Sigmoid colon (tissue), 7 donors: ENCODE data around the gene PDCD2L. TPM values are rescaled to one million over a fixed set of nuclear protein-coding genes. Genes with fewer than 3 reads are reported as not detected.
A peak's percentile ranks its signal among the peaks of the same experiment; 100 is the strongest.

ENCODE experiments used
- DNase-seq: peaks from one replicate; pipeline ENCODE4 v3.0.0-alpha.2; 2019
- H3K27ac ChIP-seq, 4 donors: fragments of 200-600 bp; sonication (generic); one replicate each; pipeline ENCODE4 v1.5.1; 2016 to 2019; ENCODE audit warnings: mild to moderate bottlenecking in 1 of 4
- H3K27me3 ChIP-seq, 3 donors: fragments of 200-600 bp; sonication (generic); one replicate each; pipeline ENCODE4 v1.5.1; 2019; ENCODE audit warnings: mild to moderate bottlenecking in 1 of 3
- H3K36me3 ChIP-seq, 4 donors: fragments of 200-600 bp; sonication (generic); one replicate each; pipeline ENCODE4 v1.5.1; 2016 to 2019
- H3K4me1 ChIP-seq, 4 donors: fragments of 200-600 bp; sonication (generic); one replicate each; pipeline ENCODE4 v1.5.1; 2017 to 2019
- H3K4me3 ChIP-seq, 4 donors: fragments of 200-600 bp; sonication (generic); one replicate each; pipeline ENCODE4 v1.5.1; 2017 to 2019; ENCODE audit warnings: mild to moderate bottlenecking in 2 of 4, moderate library complexity in 1 of 4
- H3K9me3 ChIP-seq, 4 donors: fragments of 200-600 bp in 3 of 4; sonication (generic) in 3 of 4; one replicate each; pipeline versions ENCODE4 v1.5.1 to v1.6.1; 2013 to 2019
- EP300 ChIP-seq, 4 donors: sonication (generic); formaldehyde crosslinking; IDR thresholded peaks; one replicate each; pipeline ENCODE4 v1.6.1; 2017; ENCODE audit warnings: antibody characterized with exemption in 4 of 4
- POLR2A ChIP-seq, 2 donors: fragments of 450-650 bp; IDR thresholded peaks; one replicate each; pipeline ENCODE4 v1.6.1; 2016; ENCODE audit warnings: antibody characterized with exemption in 2 of 2, mild to moderate bottlenecking in 2 of 2, moderate library complexity in 2 of 2
- POLR2AphosphoS5 ChIP-seq, 4 donors: sonication (generic); formaldehyde crosslinking; IDR thresholded peaks; one replicate each; pipeline ENCODE4 v1.6.1; 2017; ENCODE audit warnings: antibody characterized with exemption in 4 of 4
- WGBS, 2 donors: extraction: QIAGEN DNeasy Blood & Tissue Kit; methylation state at CpG; one replicate each; pipeline ENCODE4 v1.1.7; 2013; 5-methylcytosine and 5-hydroxymethylcytosine counted together
- intact Hi-C: fragments of 100-400 bp; cut with DNase I; formaldehyde crosslinking; loops from one replicate; pipeline ENCODE4 v1.15.1; 2023
- polyA plus RNA-seq, 3 donors: library from polyadenylated mRNA; stranded (reverse); fragments of 200-250 nt; gene quantifications; one replicate each; pipeline ENCODE4 v1.2.3, GENCODE V29; 2013
- total RNA-seq, 4 donors: library from RNA; depleted of rRNA; stranded (reverse); fragments of >200 nt; gene quantifications; one replicate each; pipeline ENCODE4 v1.1.0, GENCODE V29; 2016
- TF ChIP-seq, protein P1 (sequence below), 4 experiments: fragments of 450-650 bp in 3 of 4; fragments of 200-600 bp in 1 of 4; IDR thresholded peaks; one replicate each; pipeline ENCODE4 v1.5.1; 2016 to 2019; ENCODE audit warnings: antibody characterized with exemption in 4 of 4, mild to moderate bottlenecking in 3 of 4, moderate library complexity in 2 of 4
- donor health status: healthy with polysubstance abuse.
- donor health status: Bipolar disorder and iron deficiency.
- donor health status: healthy.

PDCD2L gene
- total and polyA plus RNA-seq, 7 donors, result 6.0 to 14.8 (median 12.1) TPM

DNA sequence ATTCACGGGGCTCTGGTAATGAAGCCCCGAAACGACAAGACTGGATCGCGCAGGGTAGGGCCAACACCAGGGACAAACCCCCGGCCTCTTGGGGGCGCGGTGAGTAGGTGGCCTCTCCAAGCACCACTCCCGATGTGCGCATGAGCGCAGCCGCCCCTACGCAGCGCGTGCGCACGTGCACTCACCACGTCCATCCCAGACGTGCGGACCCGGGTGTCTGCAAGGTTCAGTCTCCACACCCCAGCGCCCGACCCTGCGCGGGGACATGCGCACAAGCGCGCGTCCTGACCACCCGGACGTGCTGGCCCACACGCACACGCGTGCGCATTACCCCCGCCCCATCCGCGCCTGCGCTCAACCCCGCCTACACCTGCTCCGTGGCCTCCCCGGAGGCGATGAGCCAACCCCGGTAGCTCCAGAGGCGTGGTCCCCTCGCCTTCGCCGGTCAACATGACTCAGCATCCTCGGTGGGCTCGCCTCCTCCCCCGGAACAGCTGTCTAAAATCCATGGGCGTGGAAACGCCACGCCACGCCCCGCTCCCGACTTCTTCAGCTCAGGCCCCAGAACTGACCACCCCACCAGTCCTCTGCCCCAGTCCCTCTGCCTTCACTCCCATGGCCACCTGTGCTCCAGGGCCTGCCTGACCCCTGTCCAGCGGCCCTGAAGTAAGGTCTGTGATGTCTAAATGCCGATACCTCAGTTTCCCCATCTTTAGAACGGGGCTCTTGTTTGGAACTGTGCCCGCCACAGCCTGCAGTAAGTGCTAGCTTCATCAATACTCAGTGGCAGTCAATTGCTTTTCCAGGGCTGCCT is 44.9 kb upstream of the PDCD2L start:
- DNase-seq, result peak; percentile 98
- Histone ChIP-seq H3K4me3 (peak overlapping the region; percentile 27 to 50 (median 47)), H3K9me3 (no peaks in the 10 kb centered on the region), H3K27ac (peak overlapping the region; percentile 81 to 85 (median 82)), H3K36me3 (peaks cover 0 to 12% (median 0%) of the 10 kb centered on the region in 4 donors), H3K27me3 (no peaks in the 10 kb centered on the region), H3K4me1 (peaks cover 0 to 16% (median 9%) of the 10 kb centered on the region in 4 donors)
- intact Hi-C loops, result no loop called here
- WGBS, 2 donors, result 4 to 5% methylated on average over 61 of the region's 61 CpGs
- TF ChIP-seq POLR2A (IDR thresholded peaks at IDR 0.05) (peak; percentile 26 to 30), POLR2AphosphoS5 (IDR thresholded peaks at IDR 0.05) (peak; percentile 45 to 83 (median 76)), EP300 (IDR thresholded peaks at IDR 0.05) (peak in 1 of 4 donors; percentile 71)
- TF ChIP-seq, protein P1, sequence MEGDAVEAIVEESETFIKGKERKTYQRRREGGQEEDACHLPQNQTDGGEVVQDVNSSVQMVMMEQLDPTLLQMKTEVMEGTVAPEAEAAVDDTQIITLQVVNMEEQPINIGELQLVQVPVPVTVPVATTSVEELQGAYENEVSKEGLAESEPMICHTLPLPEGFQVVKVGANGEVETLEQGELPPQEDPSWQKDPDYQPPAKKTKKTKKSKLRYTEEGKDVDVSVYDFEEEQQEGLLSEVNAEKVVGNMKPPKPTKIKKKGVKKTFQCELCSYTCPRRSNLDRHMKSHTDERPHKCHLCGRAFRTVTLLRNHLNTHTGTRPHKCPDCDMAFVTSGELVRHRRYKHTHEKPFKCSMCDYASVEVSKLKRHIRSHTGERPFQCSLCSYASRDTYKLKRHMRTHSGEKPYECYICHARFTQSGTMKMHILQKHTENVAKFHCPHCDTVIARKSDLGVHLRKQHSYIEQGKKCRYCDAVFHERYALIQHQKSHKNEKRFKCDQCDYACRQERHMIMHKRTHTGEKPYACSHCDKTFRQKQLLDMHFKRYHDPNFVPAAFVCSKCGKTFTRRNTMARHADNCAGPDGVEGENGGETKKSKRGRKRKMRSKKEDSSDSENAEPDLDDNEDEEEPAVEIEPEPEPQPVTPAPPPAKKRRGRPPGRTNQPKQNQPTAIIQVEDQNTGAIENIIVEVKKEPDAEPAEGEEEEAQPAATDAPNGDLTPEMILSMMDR (IDR thresholded peaks at IDR 0.05), result peak in 2 of 4 experiments; percentile 22 to 46

GRCh38 chr19:34359954-34360315 is 44.3 kb upstream of the PDCD2L start:
- H3K27me3 ChIP-seq, result no peaks in the 10 kb centered on the region
- H3K27ac ChIP-seq, result peak overlapping the region; percentile 81 to 85 (median 82)
- intact Hi-C loops, result no loop called here
- peak overlapping the region in 3 of 4 donors; percentile 44 to 50 (median 50) for H3K4me3 ChIP-seq
- H3K4me1 ChIP-seq, result peaks cover 0 to 16% (median 11%) of the 10 kb centered on the region in 4 donors
- 86 to 88% methylated on average over 7 of the region's 7 CpGs for WGBS, 2 donors
- peaks cover 0 to 6% (median 0%) of the 10 kb centered on the region in 4 donors for H3K36me3 ChIP-seq
- no peaks in the 10 kb centered on the region for H3K9me3 ChIP-seq
- no peak for DNase-seq
- TF ChIP-seq EP300 (IDR thresholded peaks at IDR 0.05), result no peak
- TF ChIP-seq, protein P1 (IDR thresholded peaks at IDR 0.05), result no peak
- no peak for TF ChIP-seq POLR2AphosphoS5 (IDR thresholded peaks at IDR 0.05)
- no peak for TF ChIP-seq POLR2A (IDR thresholded peaks at IDR 0.05)

DNA sequence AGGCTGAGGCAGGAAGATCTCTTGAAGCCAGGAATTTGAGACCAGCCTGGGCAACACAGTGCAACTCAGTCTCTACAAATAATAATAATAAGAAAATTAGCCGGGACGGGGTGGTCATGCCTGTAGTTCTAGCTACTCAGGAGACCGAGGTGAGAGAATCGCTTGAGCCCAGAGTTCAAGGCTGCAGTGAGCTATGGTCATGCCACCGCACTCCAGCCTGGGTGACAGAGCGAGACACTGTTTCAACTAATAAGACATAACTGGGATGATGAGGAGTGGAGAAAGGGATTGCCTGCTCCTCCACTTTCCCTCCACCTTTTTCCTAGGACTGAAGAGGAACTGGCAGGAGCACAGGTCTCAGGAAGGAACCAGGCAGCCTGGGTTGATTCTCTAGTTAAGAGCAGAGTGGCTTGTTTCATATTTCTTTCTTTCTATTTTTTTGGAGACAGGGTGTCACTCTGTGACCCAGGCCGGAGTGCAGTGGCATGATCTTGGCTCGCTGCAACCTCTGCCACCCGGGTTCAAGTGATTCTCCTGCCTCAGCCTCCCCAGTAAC is 43.8 kb upstream of the PDCD2L start:
- Histone ChIP-seq H3K4me1 (peaks cover 0 to 16% (median 12%) of the 10 kb centered on the region in 4 donors), H3K27ac (peak overlapping the region; percentile 81 to 85 (median 82))
- WGBS, 2 donors, result 98% methylated on average over 9 of the region's 9 CpGs

DNA sequence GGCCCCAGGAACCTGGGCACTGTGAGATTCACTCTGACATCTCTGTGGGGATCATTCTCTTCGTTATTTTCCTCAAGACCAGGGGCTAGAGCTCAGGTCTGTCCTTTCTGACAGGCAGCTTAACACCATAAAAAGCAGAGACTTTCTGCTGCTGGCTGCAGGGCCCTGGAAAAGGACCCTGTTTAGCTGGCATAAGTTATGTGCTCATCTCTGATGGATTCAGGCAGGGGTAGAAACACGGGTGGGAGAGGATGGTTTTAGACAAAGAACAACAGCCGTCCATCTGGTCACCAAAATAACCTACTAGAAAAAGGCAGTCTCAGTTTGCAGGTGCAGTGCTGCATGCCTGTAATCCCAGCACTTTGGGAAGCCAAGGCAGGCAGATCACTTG is 41.5 kb upstream of the PDCD2L start:
- 82 to 86% methylated on average over 3 of the region's 3 CpGs for WGBS, 2 donors
- Histone ChIP-seq H3K4me1 (peaks cover 0 to 36% (median 32%) of the 10 kb centered on the region in 4 donors), H3K27me3 (no peaks in the 10 kb centered on the region), H3K4me3 (no peak overlapping the region), H3K36me3 (peaks cover 2 to 9% (median 6%) of the 10 kb centered on the region in 4 donors), H3K27ac (no peak overlapping the region), H3K9me3 (no peaks in the 10 kb centered on the region)
- DNase-seq, result no peak
- intact Hi-C loops, result no loop called here
- TF ChIP-seq, protein P1 (IDR thresholded peaks at IDR 0.05), result no peak
- TF ChIP-seq POLR2AphosphoS5 (IDR thresholded peaks at IDR 0.05) (no peak), EP300 (IDR thresholded peaks at IDR 0.05) (no peak), POLR2A (IDR thresholded peaks at IDR 0.05) (no peak)

More for the DNA sequence above, 43.8 kb upstream of the PDCD2L start:
- Histone ChIP-seq H3K27me3 (no peaks in the 10 kb centered on the region), H3K36me3 (peaks cover 0 to 3% (median 0%) of the 10 kb centered on the region in 4 donors), H3K9me3 (no peaks in the 10 kb centered on the region), H3K4me3 (no peak overlapping the region)
- DNase-seq, result no peak
- TF ChIP-seq POLR2AphosphoS5 (IDR thresholded peaks at IDR 0.05) (no peak), EP300 (IDR thresholded peaks at IDR 0.05) (no peak), POLR2A (IDR thresholded peaks at IDR 0.05) (no peak)
- TF ChIP-seq, protein P1 (IDR thresholded peaks at IDR 0.05), result no peak
- intact Hi-C loops, result no loop called here
